HG03565 (cell line): ENCODE measurements around the gene TPP1.

ENCODE experiments used
- ATAC-seq: cut with Tn5 transposase; IDR thresholded peaks from one replicate; pipeline ENCODE4 v1.9.1; 2021; ENCODE audit warnings: mild to moderate bottlenecking, moderate library complexity; ENCODE audit not compliant: unreplicated experiment

Gene TPP1

DNA sequence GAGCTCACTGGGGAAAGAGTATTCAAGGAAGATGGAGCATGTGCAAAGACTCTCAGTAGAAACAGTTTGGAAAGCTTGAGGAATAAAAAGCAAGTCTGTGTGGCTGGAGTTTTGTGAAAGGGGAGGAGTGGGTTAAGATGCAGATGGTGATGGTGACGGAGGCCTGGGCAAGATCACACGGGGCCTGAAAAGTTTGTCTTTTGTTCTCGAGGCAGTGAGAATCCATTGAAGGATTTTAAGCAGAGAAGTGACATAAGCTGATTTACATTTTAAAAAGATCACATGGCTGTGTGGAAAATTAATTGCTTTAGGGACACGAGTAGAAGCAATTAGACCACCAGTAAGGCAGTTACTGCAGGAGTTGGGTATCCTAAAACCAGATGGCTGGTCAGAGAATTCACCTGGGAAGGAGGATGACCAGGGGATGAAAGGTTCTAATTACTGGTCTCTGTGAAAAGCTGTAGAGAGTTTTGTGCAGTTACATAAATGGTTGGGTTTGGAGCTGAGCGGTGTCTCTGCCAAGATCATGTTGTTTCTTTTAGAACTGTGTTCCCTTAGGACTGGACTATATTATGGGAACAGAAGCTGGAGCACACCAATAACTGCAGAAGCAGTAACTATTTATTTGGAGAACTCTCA, 22.9 kb downstream of the TPP1 start:
- ATAC-seq, result no peak

- no peak for ATAC-seq
Observed at GRCh38 chr11:6594142-6594768, 25.0 kb downstream of the TPP1 start.

DNA sequence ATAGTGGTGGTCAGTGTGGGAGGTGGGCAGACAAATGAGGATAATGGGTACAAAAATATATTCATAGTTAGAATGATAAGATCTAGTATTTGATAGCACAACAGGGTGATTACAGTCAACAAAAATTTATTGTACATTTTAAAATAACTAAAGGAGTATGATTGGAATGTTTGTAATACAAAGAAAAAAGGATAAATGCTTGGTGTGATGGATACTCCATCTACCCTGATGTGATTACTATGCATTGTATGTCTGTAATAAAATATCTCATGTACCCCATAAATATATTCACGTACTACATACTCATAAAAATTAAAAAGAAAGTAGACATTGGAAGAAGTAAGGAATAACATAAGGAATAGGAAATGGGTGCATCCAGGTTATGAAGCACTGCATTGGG, 31.2 kb downstream of the TPP1 start:
- no peak for ATAC-seq

- no peak for ATAC-seq
Observed at GRCh38 chr11:6587360-6587953, 31.8 kb downstream of the TPP1 start.

GRCh38 chr11:6586434-6587359, 32.5 kb downstream of the TPP1 start:
- no peak for ATAC-seq

GRCh38 chr11:6584528-6584927, 34.7 kb downstream of the TPP1 start:
- no peak for ATAC-seq

DNA sequence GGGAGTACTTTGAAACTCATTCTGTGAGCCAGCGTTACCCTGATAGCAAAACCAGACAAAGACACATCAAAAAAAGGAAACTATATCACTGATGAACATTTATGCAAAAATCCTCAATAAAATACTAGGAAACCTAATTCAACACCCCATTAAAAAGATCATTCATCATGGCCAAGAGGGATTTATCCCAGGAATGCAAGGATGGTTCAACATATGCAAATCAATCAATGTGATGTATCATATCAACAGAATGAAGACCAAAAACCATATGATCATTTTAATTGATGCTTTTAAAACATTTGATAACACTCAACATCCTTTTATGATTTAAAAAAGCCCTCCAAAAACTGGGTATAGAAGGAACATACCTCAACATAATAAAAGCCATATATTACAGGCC, 35.6 kb downstream of the TPP1 start:
- ATAC-seq, result no peak

DNA sequence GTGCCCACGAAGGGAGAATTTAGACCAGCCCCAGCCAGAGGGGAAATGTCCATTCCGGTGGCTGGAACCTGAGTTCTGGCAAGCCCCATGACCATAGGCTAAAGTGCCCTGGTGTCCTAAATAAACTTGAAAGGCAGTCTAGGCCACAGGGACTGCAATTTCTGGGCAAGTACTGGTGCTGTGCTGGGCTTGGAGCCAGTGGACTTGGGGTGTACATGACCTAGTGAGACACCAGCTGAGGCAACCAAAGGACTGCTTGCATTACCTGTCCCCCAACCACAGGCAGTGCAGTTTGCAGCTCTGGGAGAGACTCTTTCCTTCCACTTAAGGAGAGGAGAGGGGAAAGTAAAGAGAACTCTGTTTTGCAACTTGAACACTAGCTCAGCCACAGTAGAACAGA, 39.5 kb downstream of the TPP1 start:
- ATAC-seq, result no peak

GRCh38 chr11:6578134-6578533, 41.1 kb downstream of the TPP1 start:
- no peak for ATAC-seq

DNA sequence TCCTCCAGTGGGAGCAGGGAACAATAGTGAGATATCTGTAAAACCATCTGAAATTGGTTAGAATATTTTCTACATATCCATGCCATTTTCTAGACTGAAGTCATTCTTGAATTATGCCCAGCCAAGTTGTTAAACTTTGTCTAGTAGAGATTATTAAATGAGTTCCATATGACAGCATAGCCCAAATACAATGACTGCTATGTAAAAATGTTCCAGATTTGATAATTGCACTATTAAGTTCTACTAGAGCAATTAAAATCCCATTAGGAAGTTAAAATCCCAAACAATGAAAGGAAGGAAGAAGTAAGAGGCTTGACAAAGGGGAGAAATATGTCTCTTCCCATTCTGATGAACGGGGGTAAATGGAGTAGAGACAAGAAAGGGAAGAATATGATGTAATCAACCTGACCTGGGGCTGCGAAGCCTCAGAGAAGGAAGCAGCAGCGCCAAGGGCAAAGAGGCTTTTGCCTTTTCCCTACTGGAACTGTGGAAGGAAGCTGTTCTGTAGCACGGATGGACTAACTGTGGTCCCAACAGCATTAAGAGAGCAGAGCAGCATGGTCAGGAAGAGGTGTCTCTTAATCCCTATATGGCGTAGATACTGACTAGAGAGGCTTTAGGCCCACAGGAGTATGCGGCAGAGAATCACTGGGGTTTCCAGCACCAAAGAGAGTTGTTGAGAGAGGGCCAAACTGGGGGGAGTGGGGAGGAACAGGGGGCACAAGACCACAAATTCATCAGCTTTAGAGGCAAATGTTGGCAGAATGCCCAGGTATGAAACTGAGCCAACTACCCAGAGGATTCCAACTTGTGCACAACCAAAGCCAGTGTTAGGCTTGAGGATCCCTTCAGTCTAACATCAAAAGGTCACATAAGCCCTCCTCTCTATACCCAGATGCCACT, 42.5 kb downstream of the TPP1 start:
- ATAC-seq, result no peak

DNA sequence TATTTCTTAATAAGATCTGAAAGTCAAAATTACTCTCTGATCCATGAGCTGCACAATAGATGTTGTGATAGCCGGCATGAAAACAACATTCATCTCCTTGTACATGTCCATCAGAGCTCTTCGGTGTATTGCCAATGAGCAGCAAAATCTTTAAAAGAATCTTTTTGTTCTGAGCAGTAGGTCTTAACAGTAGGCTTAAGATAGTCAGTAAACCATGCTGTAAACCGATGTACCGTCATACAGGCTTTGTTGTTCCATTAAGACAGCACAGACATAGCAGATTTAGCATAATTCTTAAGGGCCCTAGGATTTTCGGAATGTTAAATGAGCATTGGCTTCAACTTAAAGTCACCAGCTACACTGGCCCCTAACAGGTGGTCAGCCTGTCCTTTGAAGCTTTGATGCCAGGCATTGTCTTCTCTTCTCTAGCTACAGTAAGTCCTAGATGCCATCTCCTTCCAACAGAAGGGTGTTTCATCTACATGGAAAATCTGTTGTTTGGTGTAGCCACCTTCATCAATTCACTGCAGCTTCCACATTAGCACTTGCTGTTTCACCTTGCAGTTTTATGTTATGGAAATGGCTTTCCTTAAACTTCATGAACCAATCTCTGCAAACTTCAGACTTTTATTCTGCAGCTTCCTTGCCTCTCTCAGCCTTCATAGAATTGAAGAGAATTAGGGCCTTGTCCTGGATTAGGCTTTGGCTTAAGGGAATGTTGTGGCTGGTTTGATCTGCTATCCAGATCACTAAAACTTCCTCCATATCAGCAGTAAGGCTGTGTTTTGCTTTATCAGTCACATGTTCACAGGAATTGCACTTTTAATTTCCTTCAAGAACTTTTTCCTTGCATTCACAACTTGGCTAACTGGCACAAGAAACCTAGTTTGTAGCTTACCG, 44.2 kb downstream of the TPP1 start:
- ATAC-seq, result no peak

DNA sequence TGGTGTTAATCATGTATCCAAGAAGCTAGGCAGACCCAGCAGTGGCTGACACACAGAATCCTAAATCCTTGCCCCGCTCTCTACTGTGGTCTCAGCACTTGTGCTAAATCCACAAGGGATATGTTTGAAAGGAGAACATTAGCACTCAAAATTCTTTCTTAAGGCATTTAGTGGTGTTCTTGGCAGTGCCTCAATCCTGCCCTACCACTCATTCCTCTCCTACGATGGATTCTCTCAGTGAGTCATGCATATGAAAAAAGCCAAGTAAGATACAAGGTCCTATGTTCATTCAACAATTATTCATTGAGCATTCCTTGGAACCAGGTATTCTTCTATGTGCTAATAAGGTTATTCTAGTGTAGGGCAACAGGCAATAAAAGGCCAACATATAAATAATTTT, 47.0 kb downstream of the TPP1 start:
- no peak for ATAC-seq

GRCh38 chr11:6571434-6572008, 47.7 kb downstream of the TPP1 start:
- ATAC-seq, result no peak

GRCh38 chr11:6570691-6571427, 48.4 kb downstream of the TPP1 start:
- ATAC-seq, result no peak

DNA sequence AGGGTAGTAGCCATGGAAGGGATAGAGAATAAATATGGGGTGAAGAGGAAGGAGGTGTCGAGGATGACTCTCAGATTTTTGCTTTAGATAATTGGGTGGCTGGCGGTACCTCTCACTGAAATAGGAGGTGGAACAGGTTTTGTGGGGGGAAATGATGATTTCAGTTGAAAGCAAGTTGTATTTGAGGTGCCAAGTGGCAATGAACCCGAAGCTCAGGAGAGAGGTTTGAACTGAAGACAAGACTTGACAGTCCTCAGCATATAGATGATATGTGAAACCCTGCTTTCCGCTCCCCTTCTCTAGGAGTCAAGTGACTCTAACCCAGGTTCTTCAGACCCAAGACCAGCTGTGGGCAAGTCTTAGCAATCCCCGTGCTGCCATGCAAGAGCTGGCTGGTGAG, 49.5 kb downstream of the TPP1 start:
- ATAC-seq, result no peak

GRCh38 chr11:6568191-6568918, 50.9 kb downstream of the TPP1 start:
- no peak for ATAC-seq

DNA sequence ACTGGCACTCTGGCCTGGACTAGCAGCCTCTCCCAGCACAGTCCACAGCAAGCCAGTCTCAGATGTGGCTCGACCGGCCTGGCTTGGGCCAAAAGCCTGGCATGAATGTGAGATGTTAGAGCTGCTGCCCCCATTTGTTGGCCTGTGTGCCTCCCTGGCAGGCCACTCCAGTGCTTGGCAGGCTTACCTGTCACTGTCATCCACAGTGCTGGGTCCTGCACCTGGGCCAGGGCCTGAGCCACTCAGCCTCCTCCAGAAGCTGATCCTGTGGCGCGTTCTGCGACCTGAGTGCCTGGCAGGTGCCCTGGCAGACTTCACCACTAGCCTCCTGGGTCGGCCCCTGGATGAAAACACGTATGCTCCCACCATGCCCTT, 51.9 kb downstream of the TPP1 start:
- no peak for ATAC-seq
